ENCODE results near the gene MTHFD2.

MTHFD2 gene

GRCh38 chr2:74225698-74226459 is 27.5 kb downstream of the MTHFD2 start:
- Histone ChIP-seq H3K79me2 (ENCODE audit: control insufficient read depth, low read length) (no peaks in the 10 kb centered on the region), H4K20me1 (ENCODE audit: control insufficient read depth, insufficient read depth, low read depth, low read length) (no peaks in the 10 kb centered on the region), H3K9me2 (replicated peaks; ENCODE audit: control insufficient read depth, low read length) (no peaks in the 10 kb centered on the region), H3K9me3 (ENCODE audit: control insufficient read depth, insufficient read depth, low read length) (no peaks in the 10 kb centered on the region), H3K4me3 (ENCODE audit: low read length) (no peak overlapping the region), H3F3A (ENCODE audit: control insufficient read depth, insufficient read depth) (peaks cover 23% of the 10 kb centered on the region), H3K4me1 (ENCODE audit: control insufficient read depth, low read length) (no peaks in the 10 kb centered on the region), H3K27ac (ENCODE audit: low read depth, low read length) (no peak overlapping the region), H3K4me2 (ENCODE audit: low read length) (no peak overlapping the region), H3K36me3 (ENCODE audit: control insufficient read depth, low read length) (no peaks in the 10 kb centered on the region), H3K27me3 (ENCODE audit: control insufficient read depth, low read length) (no peaks in the 10 kb centered on the region)
- no peak for TF ChIP-seq EZH2phosphoT487 (IDR thresholded peaks at IDR 0.05; ENCODE audit: borderline replicate concordance, low read length)
- TF ChIP-seq, protein P1, sequence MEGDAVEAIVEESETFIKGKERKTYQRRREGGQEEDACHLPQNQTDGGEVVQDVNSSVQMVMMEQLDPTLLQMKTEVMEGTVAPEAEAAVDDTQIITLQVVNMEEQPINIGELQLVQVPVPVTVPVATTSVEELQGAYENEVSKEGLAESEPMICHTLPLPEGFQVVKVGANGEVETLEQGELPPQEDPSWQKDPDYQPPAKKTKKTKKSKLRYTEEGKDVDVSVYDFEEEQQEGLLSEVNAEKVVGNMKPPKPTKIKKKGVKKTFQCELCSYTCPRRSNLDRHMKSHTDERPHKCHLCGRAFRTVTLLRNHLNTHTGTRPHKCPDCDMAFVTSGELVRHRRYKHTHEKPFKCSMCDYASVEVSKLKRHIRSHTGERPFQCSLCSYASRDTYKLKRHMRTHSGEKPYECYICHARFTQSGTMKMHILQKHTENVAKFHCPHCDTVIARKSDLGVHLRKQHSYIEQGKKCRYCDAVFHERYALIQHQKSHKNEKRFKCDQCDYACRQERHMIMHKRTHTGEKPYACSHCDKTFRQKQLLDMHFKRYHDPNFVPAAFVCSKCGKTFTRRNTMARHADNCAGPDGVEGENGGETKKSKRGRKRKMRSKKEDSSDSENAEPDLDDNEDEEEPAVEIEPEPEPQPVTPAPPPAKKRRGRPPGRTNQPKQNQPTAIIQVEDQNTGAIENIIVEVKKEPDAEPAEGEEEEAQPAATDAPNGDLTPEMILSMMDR (IDR thresholded peaks at IDR 0.05; ENCODE audit: low read depth, low read length, poor library complexity, severe bottlenecking): no peak

GRCh38 chr2:74226648-74227213 is 28.3 kb downstream of the MTHFD2 start:
- H3K9me3 ChIP-seq (ENCODE audit: control insufficient read depth, insufficient read depth, low read length): no peaks in the 10 kb centered on the region
- H3K9me2 ChIP-seq (replicated peaks; ENCODE audit: control insufficient read depth, low read length): no peaks in the 10 kb centered on the region
- H3F3A ChIP-seq (ENCODE audit: control insufficient read depth, insufficient read depth): peaks cover 17% of the 10 kb centered on the region
- no peaks in the 10 kb centered on the region for H3K4me1 ChIP-seq (ENCODE audit: control insufficient read depth, low read length)
- H3K36me3 ChIP-seq (ENCODE audit: control insufficient read depth, low read length): no peaks in the 10 kb centered on the region
- TF ChIP-seq EZH2phosphoT487 (IDR thresholded peaks at IDR 0.05; ENCODE audit: borderline replicate concordance, low read length): no peak
- TF ChIP-seq, protein P1 (IDR thresholded peaks at IDR 0.05; ENCODE audit: low read depth, low read length, poor library complexity, severe bottlenecking): no peak
- H3K4me3 ChIP-seq (ENCODE audit: low read length): no peak overlapping the region
- no peak overlapping the region for H3K4me2 ChIP-seq (ENCODE audit: low read length)
- H4K20me1 ChIP-seq (ENCODE audit: control insufficient read depth, insufficient read depth, low read depth, low read length): no peaks in the 10 kb centered on the region
- no peak overlapping the region for H3K27ac ChIP-seq (ENCODE audit: low read depth, low read length)
- no peaks in the 10 kb centered on the region for H3K79me2 ChIP-seq (ENCODE audit: control insufficient read depth, low read length)
- no peaks in the 10 kb centered on the region for H3K27me3 ChIP-seq (ENCODE audit: control insufficient read depth, low read length)

GRCh38 chr2:74227646-74228045 is 29.2 kb downstream of the MTHFD2 start:
- Histone ChIP-seq H3K4me3 (ENCODE audit: low read length) (no peak overlapping the region), H3K9me3 (ENCODE audit: control insufficient read depth, insufficient read depth, low read length) (no peaks in the 10 kb centered on the region), H3K27ac (ENCODE audit: low read depth, low read length) (no peak overlapping the region), H3K9me2 (replicated peaks; ENCODE audit: control insufficient read depth, low read length) (no peaks in the 10 kb centered on the region), H3K4me2 (ENCODE audit: low read length) (no peak overlapping the region), H3K36me3 (ENCODE audit: control insufficient read depth, low read length) (no peaks in the 10 kb centered on the region), H3K27me3 (ENCODE audit: control insufficient read depth, low read length) (no peaks in the 10 kb centered on the region), H3F3A (ENCODE audit: control insufficient read depth, insufficient read depth) (peaks cover 8% of the 10 kb centered on the region), H3K79me2 (ENCODE audit: control insufficient read depth, low read length) (no peaks in the 10 kb centered on the region), H3K4me1 (ENCODE audit: control insufficient read depth, low read length) (no peaks in the 10 kb centered on the region), H4K20me1 (ENCODE audit: control insufficient read depth, insufficient read depth, low read depth, low read length) (no peaks in the 10 kb centered on the region)
- TF ChIP-seq, protein P1 (IDR thresholded peaks at IDR 0.05; ENCODE audit: low read depth, low read length, poor library complexity, severe bottlenecking): no peak
- no peak for TF ChIP-seq EZH2phosphoT487 (IDR thresholded peaks at IDR 0.05; ENCODE audit: borderline replicate concordance, low read length)

Data from DOHH2 (cell line).